B cell (primary cell): ENCODE results near the gene MEIOB. TPM values are rescaled to one million over a fixed set of nuclear protein-coding genes. Genes with fewer than 3 reads are reported as not detected.

Source experiments
- ATAC-seq: fragments of 200-7000 bp; cut with Tn5 transposase; one replicate; pipeline ENCODE4 v1.10.0; 2021; ENCODE audit warnings: low read depth, mild to moderate bottlenecking, moderate number of reproducible peaks, moderate library complexity
- CTCF ChIA-PET: fragments of 350-600 bp; sonication (Branson Sonifier 250); formaldehyde crosslinking; loops from one replicate; lab custom pipeline; 2021; ENCODE audit warnings: antibody characterized with exemption, inconsistent platforms; lab: Charles Lee
- POLR2A ChIA-PET: fragments of 350-600 bp; sonication (Branson Sonifier 250); formaldehyde crosslinking; loops from one replicate; lab custom pipeline; 2021; ENCODE audit warnings: antibody characterized with exemption; lab: Charles Lee
- DNase-seq: peaks from one replicate; pipeline ENCODE4 v3.0.0; 2013
- H2AFZ ChIP-seq: 2 replicates; pipeline ENCODE4 v1.6.1; 2012; ENCODE audit warnings: mild to moderate bottlenecking, low read depth, low read length; ENCODE audit not compliant: insufficient read depth, poor library complexity, severe bottlenecking
- H3K27ac ChIP-seq, 2 donors: 1 replicate in 1 of 2; 2 replicates in 1 of 2; pipeline ENCODE4 v1.5.1; 2012 to 2013; ENCODE audit warnings: low read length in 2 of 2, mild to moderate bottlenecking in 2 of 2, moderate library complexity in 1 of 2
- H3K27me3 ChIP-seq, 4 experiments: fragments of 200-600 bp in 1 of 4; sonication (generic) in 1 of 4; replicated peaks in 1 of 4; 1 replicate in 2 of 4; 2 replicates in 2 of 4; pipeline versions ENCODE4 v1.6.1 to v1.7.0; 2013 to 2016; ENCODE audit warnings: low read length in 3 of 4, mild to moderate bottlenecking in 2 of 4, mixed read lengths in 1 of 4, moderate library complexity in 1 of 4; ENCODE audit not compliant: insufficient read depth in 4 of 4, control insufficient read depth in 3 of 4; ENCODE audit errors: control extremely low read depth in 1 of 4
- H3K36me3 ChIP-seq, 2 experiments: replicated peaks in 1 of 2; 1 replicate in 1 of 2; 2 replicates in 1 of 2; pipeline versions ENCODE4 v1.6.1 to v1.7.1; 2013; ENCODE audit warnings: low read length in 1 of 2; ENCODE audit not compliant: insufficient read depth in 2 of 2, control insufficient read depth in 1 of 2; ENCODE audit errors: control extremely low read depth in 1 of 2, extremely low read depth in 1 of 2
- H3K4me1 ChIP-seq, 2 donors: fragments of 200-600 bp in 1 of 2; sonication (generic) in 1 of 2; 1 replicate in 1 of 2; 2 replicates in 1 of 2; pipeline versions ENCODE4 v1.5.1 to v1.6.1; 2013 to 2017; ENCODE audit warnings: low read length in 2 of 2; ENCODE audit not compliant: control insufficient read depth in 2 of 2, insufficient read depth in 2 of 2
- H3K4me2 ChIP-seq: replicated peaks from 2 replicates; pipeline ENCODE3; 2012; ENCODE audit warnings: mild to moderate bottlenecking, low read depth, low read length; ENCODE audit not compliant: poor library complexity, severe bottlenecking
- H3K4me3 ChIP-seq, 5 experiments: fragments of 200-600 bp in 1 of 5; sonication (generic) in 1 of 5; 1 replicate in 3 of 5; 2 replicates in 2 of 5; pipeline versions ENCODE4 v1.5.1 to v1.7.0; 2011 to 2016; ENCODE audit warnings: low read length in 4 of 5, mild to moderate bottlenecking in 4 of 5, low read depth in 2 of 5, control low read depth in 1 of 5, moderate library complexity in 1 of 5; ENCODE audit not compliant: insufficient read depth in 1 of 5; ENCODE audit errors: control extremely low read depth in 1 of 5, extremely low read depth in 1 of 5
- H3K79me2 ChIP-seq: fragments of 200-600 bp; sonication (generic); one replicate; pipeline ENCODE4 v1.6.0; 2016; ENCODE audit warnings: low read length; ENCODE audit not compliant: control insufficient read depth, insufficient read depth
- H3K9ac ChIP-seq: fragments of 200-600 bp; sonication (generic); 2 replicates; pipeline ENCODE4 v1.6.1; 2017; ENCODE audit warnings: mild to moderate bottlenecking, low read length, moderate library complexity
- H3K9me3 ChIP-seq, 3 donors: one replicate each; pipeline versions ENCODE4 v1.6.1 to v1.7.1; 2013; ENCODE audit warnings: low read length in 2 of 3; ENCODE audit not compliant: control insufficient read depth in 2 of 3, insufficient read depth in 1 of 3; ENCODE audit errors: control extremely low read depth in 1 of 3
- H4K20me1 ChIP-seq: 2 replicates; pipeline ENCODE4 v1.6.0; 2012; ENCODE audit warnings: mild to moderate bottlenecking, low read length; ENCODE audit not compliant: insufficient read depth, control insufficient read depth, poor library complexity, severe bottlenecking
- H3K27ac Mint-ChIP-seq: one replicate; pipeline ENCODE4 v1.8.0; 2021; ENCODE audit warnings: mixed read lengths
- H3K27me3 Mint-ChIP-seq: one replicate; pipeline ENCODE4 v1.8.0; 2021; ENCODE audit warnings: mixed read lengths
- H3K4me1 Mint-ChIP-seq: one replicate; pipeline ENCODE4 v1.8.0; 2021; ENCODE audit warnings: mixed read lengths
- H3K4me3 Mint-ChIP-seq: one replicate; pipeline ENCODE4 v1.8.0; 2021; ENCODE audit warnings: mixed read lengths
- H3K9me3 Mint-ChIP-seq: one replicate; pipeline ENCODE4 v1.8.0; 2022; ENCODE audit warnings: mixed read lengths; ENCODE audit not compliant: insufficient read depth
- EZH2 ChIP-seq: IDR thresholded peaks from 2 replicates; pipeline ENCODE4 v1.6.1; 2012; ENCODE audit warnings: borderline replicate concordance, low read depth, mild to moderate bottlenecking, moderate library complexity, low read length; ENCODE audit not compliant: insufficient read depth, poor library complexity, severe bottlenecking
- WGBS: methylation state at CpG from one replicate; pipeline ENCODE4 v1.1.5; 2013; ENCODE audit warnings: missing lambda C conversion rate; ENCODE audit not compliant: insufficient coverage; 5-methylcytosine and 5-hydroxymethylcytosine counted together
- intact Hi-C: fragments of 100-400 bp; cut with micrococcal nuclease; formaldehyde crosslinking; loops from one replicate; pipeline ENCODE4 v1.10.0; 2022
- polyA plus RNA-seq: library from polyadenylated mRNA; depleted of rRNA; stranded (reverse); fragments of >200 nt; gene quantifications from 2 replicates; pipeline ENCODE4 v1.2.3, GENCODE V29; 2012
- total RNA-seq, 2 donors: library from RNA; stranded (reverse); fragments of 120-200 nt in 1 of 2; gene quantifications; 1 replicate in 1 of 2; 2 replicates in 1 of 2; pipeline versions ENCODE4 v1.2.3 to v1.2.4, GENCODE V29; 2013 to 2022
- TF ChIP-seq, protein P1 (sequence below): fragments of 200-600 bp; IDR thresholded peaks from one replicate; pipeline ENCODE4 v1.8.0; 2022; ENCODE audit warnings: antibody characterized with exemption, mild to moderate bottlenecking

Gene MEIOB
- total and polyA plus RNA-seq, 2 donors (not counting 1 experiment from before 2014, with no cell fraction given) = not detected

DNA sequence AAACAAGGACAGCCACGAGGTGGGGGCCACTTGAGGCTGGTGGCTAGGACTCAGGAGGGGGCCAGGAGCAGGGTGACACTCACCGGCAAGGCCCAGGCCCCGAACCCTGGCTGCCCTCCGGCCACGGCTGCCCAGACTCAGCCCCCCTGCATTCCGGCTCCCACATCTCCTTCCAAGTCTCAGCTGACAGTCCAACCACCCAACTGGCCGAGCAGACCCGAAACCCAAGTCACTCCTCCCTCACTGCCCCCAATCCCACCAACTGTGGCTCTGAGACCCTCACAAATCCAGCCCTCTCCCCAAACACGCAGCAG, 54.7 kb downstream of the MEIOB start:
- no peak overlapping the region for H3K9ac ChIP-seq
- H2AFZ ChIP-seq = no peak overlapping the region
- H3K4me1 ChIP-seq = no peaks in the 10 kb centered on the region
- Mint-ChIP-seq H3K9me3 (no peaks in the 10 kb centered on the region), H3K4me1 (no peaks in the 10 kb centered on the region), H3K27me3 (no peaks in the 10 kb centered on the region), H3K27ac (no peak overlapping the region), H3K4me3 (no peak overlapping the region)
- H3K9me3 ChIP-seq = no peaks in the 10 kb centered on the region
- ChIA-PET POLR2A (no interaction called here), CTCF (no interaction called here)
- H3K4me2 ChIP-seq = no peak overlapping the region
- H3K4me3 ChIP-seq = no peak overlapping the region
- DNase-seq (no peak), ATAC-seq (no peak)
- intact Hi-C loops = no loop called here
- H3K27ac ChIP-seq = no peak overlapping the region
- TF ChIP-seq, protein P1, sequence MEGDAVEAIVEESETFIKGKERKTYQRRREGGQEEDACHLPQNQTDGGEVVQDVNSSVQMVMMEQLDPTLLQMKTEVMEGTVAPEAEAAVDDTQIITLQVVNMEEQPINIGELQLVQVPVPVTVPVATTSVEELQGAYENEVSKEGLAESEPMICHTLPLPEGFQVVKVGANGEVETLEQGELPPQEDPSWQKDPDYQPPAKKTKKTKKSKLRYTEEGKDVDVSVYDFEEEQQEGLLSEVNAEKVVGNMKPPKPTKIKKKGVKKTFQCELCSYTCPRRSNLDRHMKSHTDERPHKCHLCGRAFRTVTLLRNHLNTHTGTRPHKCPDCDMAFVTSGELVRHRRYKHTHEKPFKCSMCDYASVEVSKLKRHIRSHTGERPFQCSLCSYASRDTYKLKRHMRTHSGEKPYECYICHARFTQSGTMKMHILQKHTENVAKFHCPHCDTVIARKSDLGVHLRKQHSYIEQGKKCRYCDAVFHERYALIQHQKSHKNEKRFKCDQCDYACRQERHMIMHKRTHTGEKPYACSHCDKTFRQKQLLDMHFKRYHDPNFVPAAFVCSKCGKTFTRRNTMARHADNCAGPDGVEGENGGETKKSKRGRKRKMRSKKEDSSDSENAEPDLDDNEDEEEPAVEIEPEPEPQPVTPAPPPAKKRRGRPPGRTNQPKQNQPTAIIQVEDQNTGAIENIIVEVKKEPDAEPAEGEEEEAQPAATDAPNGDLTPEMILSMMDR = no peak
- TF ChIP-seq EZH2 = no peak
- peaks cover 25% of the 10 kb centered on the region for H4K20me1 ChIP-seq
- no peaks in the 10 kb centered on the region for H3K27me3 ChIP-seq
- WGBS = 96% methylated on average over 9 of the region's 9 CpGs
- peaks cover 2 to 61% of the 10 kb centered on the region in 2 experiments for H3K36me3 ChIP-seq
- H3K79me2 ChIP-seq = peaks cover 17% of the 10 kb centered on the region

GRCh38 chr16:1816396-1817275, 55.3 kb downstream of the MEIOB start:
- ATAC-seq (no peak), DNase-seq (no peak)
- H2AFZ ChIP-seq = no peak overlapping the region
- H3K27me3 Mint-ChIP-seq = no peaks in the 10 kb centered on the region
- H3K79me2 ChIP-seq = peaks cover 11% of the 10 kb centered on the region
- CTCF ChIA-PET = no interaction called here
- H3K4me1 Mint-ChIP-seq = no peaks in the 10 kb centered on the region
- TF ChIP-seq EZH2 = no peak
- TF ChIP-seq, protein P1 = no peak
- POLR2A ChIA-PET = no interaction called here
- intact Hi-C loops = no loop called here
- H3K9me3 ChIP-seq = no peaks in the 10 kb centered on the region
- H3K9ac ChIP-seq = no peak overlapping the region
- H3K27me3 ChIP-seq = no peaks in the 10 kb centered on the region
- H3K27ac ChIP-seq = no peak overlapping the region
- no peak overlapping the region for H3K4me2 ChIP-seq
- H4K20me1 ChIP-seq = peaks cover 20% of the 10 kb centered on the region
- no peaks in the 10 kb centered on the region for H3K4me1 ChIP-seq
- H3K36me3 ChIP-seq = peaks cover 2 to 56% of the 10 kb centered on the region in 2 experiments
- no peak overlapping the region for H3K4me3 ChIP-seq
- 95% methylated on average over 36 of the region's 40 CpGs for WGBS
- no peak overlapping the region for H3K4me3 Mint-ChIP-seq
- H3K9me3 Mint-ChIP-seq = no peaks in the 10 kb centered on the region
- H3K27ac Mint-ChIP-seq = no peak overlapping the region
